K562 (cell line): ENCODE results near the gene TBC1D7. TPM values are rescaled to one million over a fixed set of nuclear protein-coding genes. Genes with fewer than 3 reads are reported as not detected.

ENCODE experiments used
- ATAC-seq: fragments of 200-7000 bp; cut with Tn5 transposase; 3 replicates; pipeline ENCODE4 v1.9.1; 2020; ENCODE audit warnings: moderate library complexity
- BruUV-seq: library from RNA; stranded (reverse); fragments of 400-500 nt; replicated peaks from 2 replicates; lab custom pipeline; 2021; lab: Mats Ljungman, UMichigan
- CTCF ChIA-PET: fragments of 300-600 bp; formaldehyde crosslinking; extraction: SDS; loops from one replicate; lab custom pipeline; 2021; ENCODE audit warnings: low intra/inter-chr PET ratio; lab: Yijun Ruan, JAX
- POLR2A ChIA-PET: fragments of 300-600, 350-650 bp; sonication (Branson Sonifier 250); formaldehyde crosslinking; extraction: SDS; loops from one replicate; lab custom pipeline; 2021; ENCODE audit warnings: antibody characterized with exemption, inconsistent platforms; lab: Yijun Ruan, JAX
- DNase-seq, 4 experiments: peaks; one replicate each; pipeline versions ENCODE4 v3.0.0 to v3.0.0-alpha.2; 2011 to 2018; ENCODE audit warnings: low spot score in 3 of 4, mixed read lengths in 3 of 4; ENCODE audit errors: extremely low read depth in 1 of 4
- FAIRE-seq: peaks from 2 replicates; lab custom pipeline; 2011; peaks lifted over from hg19 to GRCh38; lab: Jason Lieb, UNC
- H2AFZ ChIP-seq: 2 replicates; pipeline ENCODE4 v1.6.0; 2011; ENCODE audit warnings: low read depth, low read length, control low read depth, inconsistent platforms
- H3K27ac ChIP-seq: fragments of 200-600 bp; 3 replicates; pipeline ENCODE4 v1.8.0; 2011; ENCODE audit warnings: low read depth, mild to moderate bottlenecking, control low read depth, inconsistent platforms, low read length, moderate library complexity, mixed read lengths; ENCODE audit errors: extremely low read depth
- H3K27me3 ChIP-seq, 2 experiments: fragments of 300-600 bp in 1 of 2; 2 replicates in 1 of 2; 3 replicates in 1 of 2; pipeline versions ENCODE4 v1.6.0 to v1.8.0; 2011; ENCODE audit warnings: inconsistent platforms in 2 of 2, low read length in 2 of 2, mild to moderate bottlenecking in 1 of 2, mixed read lengths in 1 of 2, moderate library complexity in 1 of 2; ENCODE audit not compliant: control insufficient read depth in 2 of 2, insufficient read depth in 2 of 2
- H3K36me3 ChIP-seq: fragments of 300-600 bp; 3 replicates; pipeline ENCODE4 v1.8.0; 2011; ENCODE audit warnings: mild to moderate bottlenecking, low read length, inconsistent platforms; ENCODE audit not compliant: control insufficient read depth, insufficient read depth
- H3K4me1 ChIP-seq, 2 experiments: fragments of 200-600 bp in 1 of 2; replicated peaks in 1 of 2; 2 replicates in 1 of 2; 3 replicates in 1 of 2; pipeline versions ENCODE4 v1.5.1 to v1.8.0; 2011; ENCODE audit warnings: inconsistent platforms in 2 of 2, low read length in 2 of 2, mild to moderate bottlenecking in 1 of 2, mixed read lengths in 1 of 2, moderate library complexity in 1 of 2; ENCODE audit not compliant: control insufficient read depth in 2 of 2, insufficient read depth in 2 of 2
- H3K4me2 ChIP-seq: 2 replicates; pipeline ENCODE4 v1.6.1; 2011; ENCODE audit warnings: low read length, control low read depth, inconsistent platforms, mixed read lengths; ENCODE audit not compliant: insufficient read depth
- H3K4me3 ChIP-seq: fragments of 200-600 bp; sonication (generic), shearing (Covaris generic); 2 replicates; pipeline ENCODE4 v1.5.1; 2016; ENCODE audit warnings: control low read depth, inconsistent platforms
- H3K79me2 ChIP-seq: fragments of 200-600 bp; 3 replicates; pipeline ENCODE4 v1.8.0; 2011; ENCODE audit warnings: low read length, inconsistent platforms; ENCODE audit not compliant: control insufficient read depth, insufficient read depth
- H3K9ac ChIP-seq, 2 experiments: 2 replicates each; pipeline versions ENCODE4 v1.6.0 to v1.6.1; 2011; ENCODE audit warnings: low read depth in 2 of 2, low read length in 2 of 2, control low read depth in 1 of 2, inconsistent platforms in 1 of 2, mild to moderate bottlenecking in 1 of 2, mixed read lengths in 1 of 2; ENCODE audit not compliant: insufficient read depth in 1 of 2
- H3K9me1 ChIP-seq: one replicate; pipeline ENCODE4 v1.6.0; 2011; ENCODE audit warnings: inconsistent platforms, mild to moderate bottlenecking, low read length, moderate library complexity; ENCODE audit not compliant: control insufficient read depth, insufficient read depth
- H3K9me3 ChIP-seq: replicated peaks from 2 replicates; pipeline ENCODE4 v1.5.1; 2011; ENCODE audit warnings: low read depth, low read length, inconsistent platforms; ENCODE audit not compliant: control insufficient read depth, insufficient read depth
- H4K20me1 ChIP-seq: replicated peaks from 2 replicates; pipeline ENCODE4 v1.6.1; 2011; ENCODE audit warnings: low read length, inconsistent platforms, mixed read lengths; ENCODE audit not compliant: control insufficient read depth, insufficient read depth
- BMI1 ChIP-seq: fragments of 150-350 bp; IDR thresholded peaks from 2 replicates; pipeline ENCODE4 v1.6.1; 2014; ENCODE audit warnings: low read length
- MAZ ChIP-seq, 2 experiments: fragments of 450-650 bp in 1 of 2; sonication (generic) in 1 of 2; formaldehyde crosslinking; IDR thresholded peaks in 1 of 2; conservative IDR thresholded peaks in 1 of 2; 2 replicates each; pipeline versions ENCODE4 v1.4.0 to v1.5.0; 2020; ENCODE audit warnings: mild to moderate bottlenecking in 1 of 2, missing genetic modification reagents in 1 of 2
- NCOA4 ChIP-seq: fragments of 450-650 bp; IDR thresholded peaks from 2 replicates; pipeline ENCODE4 v1.6.1; 2018; ENCODE audit warnings: mild to moderate bottlenecking; ENCODE audit not compliant: partially characterized antibody
- NELFE ChIP-seq: IDR thresholded peaks from 2 replicates; pipeline ENCODE4 v1.6.1; 2011; ENCODE audit warnings: mild to moderate bottlenecking; ENCODE audit not compliant: insufficient read depth, insufficient read length
- PTTG1 ChIP-seq: fragments of 450-650 bp; IDR thresholded peaks from 2 replicates; pipeline ENCODE4 v1.6.1; 2016; ENCODE audit warnings: low read depth, mild to moderate bottlenecking, missing genetic modification characterization, missing compliant biosample characterization
- SLC30A9 ChIP-seq: fragments of 250-450 bp; sonication (Bioruptor Pico); IDR thresholded peaks from 2 replicates; pipeline ENCODE4 v1.8.0; 2022; ENCODE audit warnings: mild to moderate bottlenecking, moderate library complexity
- STAG1 ChIP-seq: sonication (generic); formaldehyde crosslinking; IDR thresholded peaks from 2 replicates; pipeline ENCODE4 v1.5.0; 2020; ENCODE audit warnings: missing genetic modification reagents, borderline replicate concordance
- ZNF239 ChIP-seq: fragments of 250-450 bp; sonication (Bioruptor Pico); IDR thresholded peaks from 2 replicates; pipeline ENCODE4 v1.4.0; 2020; ENCODE audit warnings: mild to moderate bottlenecking
- ZNF785 ChIP-seq: fragments of 250-450 bp; sonication (Bioruptor Pico); IDR thresholded peaks from 2 replicates; pipeline ENCODE4 v1.4.0; 2020; ENCODE audit warnings: mild to moderate bottlenecking
- WGBS: fragments of 100-300 bp; shearing (Covaris generic); methylation state at CpG from one replicate; pipeline ENCODE4 v1.1.6; 2016; ENCODE audit warnings: low coverage, mixed read lengths; ENCODE audit not compliant: insufficient coverage; ENCODE audit errors: missing lambda C conversion rate; 5-methylcytosine and 5-hydroxymethylcytosine counted together
- in situ Hi-C: fragments of 300-500 bp; cut with MboI; formaldehyde crosslinking; loops from 4 replicates; pipeline ENCODE4 v1.15.0; 2018; ENCODE audit warnings: inconsistent platforms, mixed read lengths
- intact Hi-C: fragments of 100-400 bp; cut with micrococcal nuclease; formaldehyde crosslinking; loops from 2 replicates; pipeline ENCODE4 v1.14.2; 2022
- polyA plus RNA-seq, 8 experiments: library from polyadenylated mRNA; depleted of rRNA in 4 of 8; stranded (reverse) in 5 of 8; unstranded in 3 of 8; fragments of >200 nt; fragmentation: Nextera tagmentation in 2 of 8; fragmentation: Illumina TruSeq in 1 of 8; extraction: Ambion mirVana in 2 of 8; extraction: Trizol in 1 of 8; gene quantifications; 2 replicates each; pipeline versions ENCODE4 v1.2.1 to v1.2.3, GENCODE V29; 2011 to 2014; ENCODE audit warnings: inconsistent platforms in 1 of 8, missing spikeins in 1 of 8
- total RNA-seq, 7 experiments: library from RNA; depleted of rRNA in 6 of 7; stranded (reverse); fragments of >200 nt in 6 of 7; fragmentation: Illumina TruSeq in 2 of 7; extraction: Trizol in 2 of 7; gene quantifications; 2 replicates each; pipeline versions ENCODE4 v1.2.1 to v1.2.3, GENCODE V29; 2011 to 2021; ENCODE audit warnings: low replicate concordance in 1 of 7
- TF ChIP-seq, protein P1 (sequence below): fragments of 450-650 bp; formaldehyde crosslinking; IDR thresholded peaks from 2 replicates; pipeline ENCODE4 v1.4.0; 2020; ENCODE audit warnings: mild to moderate bottlenecking, moderate library complexity

TBC1D7 gene
- total and polyA plus RNA-seq, 9 of the 15 experiments (the other 6 are each of a cell fraction or from before 2014, with no cell fraction given): 49.4 to 107 (median 61.1) TPM

DNA sequence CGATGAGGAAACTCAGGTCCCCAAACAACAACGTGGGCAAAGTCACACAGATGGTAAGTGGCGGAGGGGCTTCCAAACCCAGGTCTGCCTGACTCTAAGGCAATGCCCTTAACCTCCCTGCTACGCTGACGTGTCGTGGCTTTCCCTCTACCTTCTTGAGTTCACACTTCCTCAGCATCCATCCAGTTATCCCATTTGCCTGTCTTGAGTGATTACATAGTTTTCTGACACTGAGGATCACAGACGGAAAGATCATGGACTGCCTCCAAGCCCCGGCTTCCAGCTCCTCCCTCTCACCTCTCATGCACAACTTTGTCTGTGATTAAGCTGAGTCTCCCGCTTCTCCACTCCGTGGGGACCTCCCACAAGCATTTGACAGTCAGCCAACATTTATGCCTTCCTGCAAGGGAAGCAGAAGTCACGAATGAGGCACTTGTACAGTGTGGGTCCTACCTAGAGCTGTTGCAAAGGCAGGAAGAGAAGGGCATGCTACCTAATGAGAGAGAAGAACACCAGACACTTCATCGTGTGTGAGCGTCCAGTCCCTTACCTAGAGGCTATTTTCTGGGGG lies 33.8 kb downstream of the TBC1D7 start:
- Histone ChIP-seq H4K20me1 (no peaks in the 10 kb centered on the region), H3K36me3 (peaks cover 34% of the 10 kb centered on the region; the same call in 2 of the 3 replicates), H3K27me3 (no peaks in the 10 kb centered on the region), H3K4me1 (peaks cover 5 to 7% of the 10 kb centered on the region in 2 experiments; a peak in 3 of 5 replicates), H3K4me3 (no peak overlapping the region), H3K9me1 (no peaks in the 10 kb centered on the region), H3K9me3 (no peaks in the 10 kb centered on the region), H3K9ac (no peak overlapping the region), H3K79me2 (no peaks in the 10 kb centered on the region), H2AFZ (no peak overlapping the region), H3K27ac (no peak overlapping the region), H3K4me2 (no peak overlapping the region)
- in situ Hi-C loops (no loop called here), intact Hi-C loops (no loop called here)
- CTCF ChIA-PET: no interaction called here
- POLR2A ChIA-PET: interaction anchor here (0.6 to 1.1 kb wide), 2 partner anchors 12 to 54 kb away, joined by 3 to 4 read pairs; no protein-coding TSS in a partner anchor
- 87% methylated on average over 13 of the region's 13 CpGs for WGBS
- no peak for TF ChIP-seq SLC30A9
- no peak for TF ChIP-seq STAG1 (CRISPR knock-in tag)
- TF ChIP-seq ZNF785 (CRISPR knock-in tag): no peak
- TF ChIP-seq NELFE: no peak
- no peak for TF ChIP-seq NCOA4
- TF ChIP-seq MAZ (CRISPR knock-in tag; conservative IDR thresholded peaks at IDR 0.05 in 1 of 2, IDR thresholded peaks at IDR 0.05 in 1 of 2): no peak
- TF ChIP-seq, protein P1, sequence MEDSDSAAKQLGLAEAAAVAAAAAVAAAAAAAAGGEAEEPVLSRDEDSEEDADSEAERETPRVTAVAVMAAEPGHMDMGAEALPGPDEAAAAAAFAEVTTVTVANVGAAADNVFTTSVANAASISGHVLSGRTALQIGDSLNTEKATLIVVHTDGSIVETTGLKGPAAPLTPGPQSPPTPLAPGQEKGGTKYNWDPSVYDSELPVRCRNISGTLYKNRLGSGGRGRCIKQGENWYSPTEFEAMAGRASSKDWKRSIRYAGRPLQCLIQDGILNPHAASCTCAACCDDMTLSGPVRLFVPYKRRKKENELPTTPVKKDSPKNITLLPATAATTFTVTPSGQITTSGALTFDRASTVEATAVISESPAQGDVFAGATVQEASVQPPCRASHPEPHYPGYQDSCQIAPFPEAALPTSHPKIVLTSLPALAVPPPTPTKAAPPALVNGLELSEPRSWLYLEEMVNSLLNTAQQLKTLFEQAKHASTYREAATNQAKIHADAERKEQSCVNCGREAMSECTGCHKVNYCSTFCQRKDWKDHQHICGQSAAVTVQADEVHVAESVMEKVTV (CRISPR knock-in tag): no peak
- no peak for TF ChIP-seq PTTG1 (tag)
- no peak for TF ChIP-seq ZNF239 (CRISPR knock-in tag)
- no peak for TF ChIP-seq BMI1
- DNase-seq: no peak
- FAIRE-seq: no peak
- no peak for ATAC-seq
- no TSS peak for BruUV-seq
